Measurements from ENCODE around the gene CD44. TPM values are rescaled to one million over a fixed set of nuclear protein-coding genes. Genes with fewer than 3 reads are reported as not detected.

The CD44 gene
- total and polyA plus RNA-seq, 10 donors: 60.9 to 521 (median 317) TPM

DNA sequence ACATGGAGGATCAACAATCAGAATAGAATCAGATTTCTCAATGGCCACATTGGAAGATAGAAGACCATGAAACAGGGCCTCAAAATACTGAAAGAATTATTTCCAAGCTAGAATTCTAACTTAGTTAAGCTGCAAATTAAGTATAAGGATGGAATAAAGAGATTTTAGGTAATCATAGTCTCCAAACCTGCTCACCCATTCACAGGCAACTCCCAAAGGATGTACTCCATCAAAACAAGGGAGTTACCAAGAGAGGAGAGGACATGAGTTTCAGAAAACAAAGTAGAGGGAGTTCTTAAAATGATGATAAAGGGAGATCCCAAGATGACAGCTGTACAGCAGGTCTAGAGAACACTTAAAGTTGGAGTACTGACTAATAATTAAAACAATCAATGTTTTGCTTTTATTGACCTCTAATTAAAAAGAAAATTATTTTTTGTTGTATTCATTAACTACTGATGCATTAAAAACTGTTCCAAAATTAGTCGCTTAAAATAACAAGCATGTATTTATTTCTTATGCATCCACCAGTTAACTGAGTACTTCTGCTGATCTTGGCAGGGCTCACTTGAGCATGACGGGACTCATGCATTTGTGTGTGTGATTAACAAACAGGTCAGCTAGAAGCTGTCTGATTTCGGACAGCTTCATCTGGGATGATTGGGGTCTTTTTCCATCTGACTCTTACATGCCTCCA, 95.6 kb downstream of the CD44 start:
- no peak overlapping the region for H3K4me3 ChIP-seq
- intact Hi-C loops (cut with DNase I; ENCODE audit: low total_unique reads): loop anchor here (5.0 kb wide), 2 partner anchors 237 to 307 kb away; no protein-coding TSS in a partner anchor
- WGBS, 5 donors: 89 to 95% (median 93%) methylated on average over 3 of the region's 3 CpGs

GRCh38 chr11:35235157-35235468, 96.1 kb downstream of the CD44 start:
- DNase-seq: no peak
- no peak overlapping the region for H3K27ac ChIP-seq
- 90 to 99% (median 92%) methylated on average over 2 of the region's 2 CpGs for WGBS, 5 donors
- H3K4me3 ChIP-seq: no peak overlapping the region
- no peaks in the 10 kb centered on the region for H3K27me3 ChIP-seq (replicated peaks in 1 of 7)
- peaks cover 10 to 44% (median 27%) of the 10 kb centered on the region in 6 donors for H3K4me1 ChIP-seq
- no peak for TF ChIP-seq POLR2A (IDR thresholded peaks at IDR 0.05)
- TF ChIP-seq, protein P1, sequence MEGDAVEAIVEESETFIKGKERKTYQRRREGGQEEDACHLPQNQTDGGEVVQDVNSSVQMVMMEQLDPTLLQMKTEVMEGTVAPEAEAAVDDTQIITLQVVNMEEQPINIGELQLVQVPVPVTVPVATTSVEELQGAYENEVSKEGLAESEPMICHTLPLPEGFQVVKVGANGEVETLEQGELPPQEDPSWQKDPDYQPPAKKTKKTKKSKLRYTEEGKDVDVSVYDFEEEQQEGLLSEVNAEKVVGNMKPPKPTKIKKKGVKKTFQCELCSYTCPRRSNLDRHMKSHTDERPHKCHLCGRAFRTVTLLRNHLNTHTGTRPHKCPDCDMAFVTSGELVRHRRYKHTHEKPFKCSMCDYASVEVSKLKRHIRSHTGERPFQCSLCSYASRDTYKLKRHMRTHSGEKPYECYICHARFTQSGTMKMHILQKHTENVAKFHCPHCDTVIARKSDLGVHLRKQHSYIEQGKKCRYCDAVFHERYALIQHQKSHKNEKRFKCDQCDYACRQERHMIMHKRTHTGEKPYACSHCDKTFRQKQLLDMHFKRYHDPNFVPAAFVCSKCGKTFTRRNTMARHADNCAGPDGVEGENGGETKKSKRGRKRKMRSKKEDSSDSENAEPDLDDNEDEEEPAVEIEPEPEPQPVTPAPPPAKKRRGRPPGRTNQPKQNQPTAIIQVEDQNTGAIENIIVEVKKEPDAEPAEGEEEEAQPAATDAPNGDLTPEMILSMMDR (IDR thresholded peaks at IDR 0.05 in 8 of 11, conservative IDR thresholded peaks at IDR 0.05 in 3 of 11): no peak
- TF ChIP-seq POLR2AphosphoS5 (IDR thresholded peaks at IDR 0.05): no peak
- intact Hi-C loops (cut with DNase I; ENCODE audit: low total_unique reads): loop anchor here (5.0 kb wide), 2 partner anchors 238 to 308 kb away; no protein-coding TSS in a partner anchor
- H3K9me3 ChIP-seq: peaks cover 0 to 13% (median 4%) of the 10 kb centered on the region in 8 donors
- peaks cover 0 to 26% (median 15%) of the 10 kb centered on the region in 6 donors for H3K36me3 ChIP-seq

More for the DNA sequence above, 95.6 kb downstream of the CD44 start:
- DNase-seq: no peak
- Histone ChIP-seq H3K27me3 (replicated peaks in 1 of 7) (no peaks in the 10 kb centered on the region), H3K27ac (no peak overlapping the region), H3K9me3 (peaks cover 0 to 13% (median 4%) of the 10 kb centered on the region in 8 donors), H3K4me1 (peaks cover 10 to 42% (median 26%) of the 10 kb centered on the region in 6 donors), H3K36me3 (peaks cover 0 to 31% (median 20%) of the 10 kb centered on the region in 6 donors)
- TF ChIP-seq POLR2A (IDR thresholded peaks at IDR 0.05) (no peak), POLR2AphosphoS5 (IDR thresholded peaks at IDR 0.05) (no peak)
- TF ChIP-seq, protein P1 (IDR thresholded peaks at IDR 0.05 in 8 of 11, conservative IDR thresholded peaks at IDR 0.05 in 3 of 11): no peak

DNA sequence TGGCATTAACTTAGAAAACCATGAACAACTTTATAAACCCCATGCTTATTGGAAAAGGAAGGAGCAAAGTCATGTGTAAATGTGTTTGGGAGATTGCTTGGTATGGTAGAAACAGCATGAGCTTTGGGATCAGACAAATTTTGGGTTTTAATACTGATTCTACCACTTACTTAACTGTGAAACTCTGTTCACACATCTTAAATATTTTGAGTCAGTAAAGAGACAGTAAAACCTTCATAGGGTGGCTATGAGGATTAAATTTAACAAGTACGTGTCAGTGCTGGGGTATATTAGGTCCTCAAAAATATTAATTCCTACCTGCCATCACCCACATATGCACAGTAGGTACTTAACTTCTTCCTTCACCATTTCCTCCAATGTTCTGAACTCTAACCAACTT, 96.5 kb downstream of the CD44 start:
- 3 to 93% (median 36%) methylated on average over 1 of the region's 1 CpG for WGBS, 5 donors

More for the DNA sequence above, 96.5 kb downstream of the CD44 start:
- intact Hi-C loops (cut with DNase I; ENCODE audit: low total_unique reads): loop anchor here (5.0 kb wide), 2 partner anchors 238 to 308 kb away; no protein-coding TSS in a partner anchor
- Histone ChIP-seq H3K27ac (peak overlapping the region in 3 of 8 donors; percentile 47 to 52 (median 49)), H3K36me3 (peaks cover 0 to 22% (median 12%) of the 10 kb centered on the region in 6 donors), H3K4me3 (no peak overlapping the region), H3K27me3 (replicated peaks in 1 of 7) (no peaks in the 10 kb centered on the region), H3K9me3 (peaks cover 0 to 13% (median 4%) of the 10 kb centered on the region in 8 donors), H3K4me1 (peaks cover 10 to 44% (median 27%) of the 10 kb centered on the region in 6 donors)
- TF ChIP-seq POLR2AphosphoS5 (IDR thresholded peaks at IDR 0.05): no peak
- no peak for TF ChIP-seq POLR2A (IDR thresholded peaks at IDR 0.05)
- TF ChIP-seq, protein P1 (IDR thresholded peaks at IDR 0.05 in 8 of 11, conservative IDR thresholded peaks at IDR 0.05 in 3 of 11): no peak
- no peak for DNase-seq
